NB4 (cell line): ENCODE data around the gene HLTF.

Experiments
- CTCF ChIP-seq: IDR thresholded peaks from one replicate; pipeline ENCODE4 v1.5.1; 2012; ENCODE audit warnings: low read depth, low read length
- POLR2A ChIP-seq: IDR thresholded peaks from 2 replicates; pipeline ENCODE4 v1.6.1; 2011; ENCODE audit warnings: mild to moderate bottlenecking; ENCODE audit not compliant: insufficient read length; ENCODE audit errors: extremely low read depth

GRCh38 chr3:148998715-148999423 is 87.5 kb downstream of the HLTF start:
- TF ChIP-seq CTCF (no peak), POLR2A (no peak)
